ENCODE data around the gene MYADML2. TPM values are rescaled to one million over a fixed set of nuclear protein-coding genes. Genes with fewer than 3 reads are reported as not detected.

Gene MYADML2
- total and polyA plus RNA-seq, 10 of the 15 experiments (the other 5 are each of a cell fraction or from before 2014, with no cell fraction given) = not detected

- TF ChIP-seq, protein P1, sequence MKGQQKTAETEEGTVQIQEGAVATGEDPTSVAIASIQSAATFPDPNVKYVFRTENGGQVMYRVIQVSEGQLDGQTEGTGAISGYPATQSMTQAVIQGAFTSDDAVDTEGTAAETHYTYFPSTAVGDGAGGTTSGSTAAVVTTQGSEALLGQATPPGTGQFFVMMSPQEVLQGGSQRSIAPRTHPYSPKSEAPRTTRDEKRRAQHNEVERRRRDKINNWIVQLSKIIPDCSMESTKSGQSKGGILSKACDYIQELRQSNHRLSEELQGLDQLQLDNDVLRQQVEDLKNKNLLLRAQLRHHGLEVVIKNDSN (IDR thresholded peaks at IDR 0.05; ENCODE audit: borderline replicate concordance, extremely low read length, insufficient read depth, low read depth, low read length) = no peak
- no peak for TF ChIP-seq HDGF (IDR thresholded peaks at IDR 0.05)
- TF ChIP-seq ZNF622 (IDR thresholded peaks at IDR 0.05) = no peak
- no peak for TF ChIP-seq SP1 (IDR thresholded peaks at IDR 0.05; ENCODE audit: low read depth, low read length)
- no peak for TF ChIP-seq MXI1 (IDR thresholded peaks at IDR 0.05; ENCODE audit: low read depth, low read length)
- TF ChIP-seq ZSCAN29 (IDR thresholded peaks at IDR 0.05) = no peak
- no peak for TF ChIP-seq CREM (IDR thresholded peaks at IDR 0.05; ENCODE audit: low read depth)
- no peak for TF ChIP-seq POLR2AphosphoS2 (IDR thresholded peaks at IDR 0.05; ENCODE audit: low read depth, low read length)
- no peak for TF ChIP-seq E4F1 (IDR thresholded peaks at IDR 0.05; ENCODE audit: borderline replicate concordance, partially characterized antibody)
- TF ChIP-seq RELB (IDR thresholded peaks at IDR 0.05; ENCODE audit: low read depth) = no peak
These were observed 45.5 kb upstream of the MYADML2 start (continued) for GRCh38 chr17:81992306-81993102.

Data from GM12878 (cell line).